K562 (cell line): ENCODE measurements around the gene SCTR. TPM values are rescaled to one million over a fixed set of nuclear protein-coding genes. Genes with fewer than 3 reads are reported as not detected.
A peak's percentile ranks its signal among the peaks of the same experiment; 100 is the strongest.

ENCODE experiments used
- PHB ChIP-seq: fragments of 250-450 bp; sonication (Bioruptor Pico); IDR thresholded peaks from 2 replicates; pipeline ENCODE4 v1.5.0; 2021
- PTBP1 ChIP-seq: fragments of 200-400 bp; formaldehyde crosslinking; IDR thresholded peaks from 2 replicates; pipeline ENCODE4 v1.6.1; 2017; ENCODE audit warnings: low read depth, low read length
- RERE ChIP-seq: sonication (generic); formaldehyde crosslinking; IDR thresholded peaks from 2 replicates; pipeline ENCODE4 v1.8.0; 2023; ENCODE audit warnings: missing genetic modification reagents, mild to moderate bottlenecking, borderline replicate concordance
- SRSF9 ChIP-seq: fragments of 200-400 bp; formaldehyde crosslinking; IDR thresholded peaks from 2 replicates; pipeline ENCODE4 v1.6.1; 2017; ENCODE audit warnings: low read depth, low read length, borderline replicate concordance
- TFAP4 ChIP-seq: sonication (generic); formaldehyde crosslinking; IDR thresholded peaks from 2 replicates; pipeline ENCODE4 v1.8.0; 2022; ENCODE audit warnings: missing genetic modification reagents, mild to moderate bottlenecking, moderate library complexity, borderline replicate concordance
- ZBTB9 ChIP-seq: fragments of 450-650 bp; formaldehyde crosslinking; IDR thresholded peaks from 2 replicates; pipeline ENCODE4 v1.4.0; 2020; ENCODE audit warnings: mild to moderate bottlenecking, moderate library complexity
- ZNF212 ChIP-seq: fragments of 450-650 bp; formaldehyde crosslinking; IDR thresholded peaks from 2 replicates; pipeline ENCODE4 v1.4.0; 2020; ENCODE audit warnings: mild to moderate bottlenecking
- polyA plus RNA-seq, 8 experiments: library from polyadenylated mRNA; depleted of rRNA in 4 of 8; stranded (reverse) in 5 of 8; unstranded in 3 of 8; fragments of >200 nt; fragmentation: Nextera tagmentation in 2 of 8; fragmentation: Illumina TruSeq in 1 of 8; extraction: Ambion mirVana in 2 of 8; extraction: Trizol in 1 of 8; gene quantifications; 2 replicates each; pipeline versions ENCODE4 v1.2.1 to v1.2.3, GENCODE V29; 2011 to 2014; ENCODE audit warnings: inconsistent platforms in 1 of 8, missing spikeins in 1 of 8
- total RNA-seq, 7 experiments: library from RNA; depleted of rRNA in 6 of 7; stranded (reverse); fragments of >200 nt in 6 of 7; fragmentation: Illumina TruSeq in 2 of 7; extraction: Trizol in 2 of 7; gene quantifications; 2 replicates each; pipeline versions ENCODE4 v1.2.1 to v1.2.3, GENCODE V29; 2011 to 2021; ENCODE audit warnings: low replicate concordance in 1 of 7
- TF ChIP-seq, protein P1 (sequence below): fragments of 250-450 bp; sonication (Bioruptor Pico); IDR thresholded peaks from 2 replicates; pipeline ENCODE4 v1.4.0; 2020; ENCODE audit warnings: mild to moderate bottlenecking, moderate library complexity
- TF ChIP-seq, protein P2 (sequence below): fragments of 450-650 bp; formaldehyde crosslinking; IDR thresholded peaks from 2 replicates; pipeline ENCODE4 v1.4.0; 2022; ENCODE audit warnings: missing genetic modification characterization
- TF ChIP-seq, protein P3 (sequence below): fragments of 450-650 bp; formaldehyde crosslinking; IDR thresholded peaks from 2 replicates; pipeline ENCODE4 v1.4.0; 2022; ENCODE audit warnings: missing genetic modification characterization
- TF ChIP-seq, protein P4 (sequence below), 2 experiments: fragments of 450-650 bp in 1 of 2; sonication (generic) in 1 of 2; formaldehyde crosslinking; conservative IDR thresholded peaks; 2 replicates each; pipeline versions ENCODE4 v1.4.0 to v1.8.1; 2020 to 2022; ENCODE audit warnings: mild to moderate bottlenecking in 1 of 2, missing genetic modification reagents in 1 of 2

Gene SCTR
- total and polyA plus RNA-seq, 9 of the 15 experiments (the other 6 are each of a cell fraction or from before 2014, with no cell fraction given), result not detected

GRCh38 chr2:119431155-119431975 is 92.9 kb downstream of the SCTR start, which contains the start of gene TMEM37 (continued):
- TF ChIP-seq, protein P1, sequence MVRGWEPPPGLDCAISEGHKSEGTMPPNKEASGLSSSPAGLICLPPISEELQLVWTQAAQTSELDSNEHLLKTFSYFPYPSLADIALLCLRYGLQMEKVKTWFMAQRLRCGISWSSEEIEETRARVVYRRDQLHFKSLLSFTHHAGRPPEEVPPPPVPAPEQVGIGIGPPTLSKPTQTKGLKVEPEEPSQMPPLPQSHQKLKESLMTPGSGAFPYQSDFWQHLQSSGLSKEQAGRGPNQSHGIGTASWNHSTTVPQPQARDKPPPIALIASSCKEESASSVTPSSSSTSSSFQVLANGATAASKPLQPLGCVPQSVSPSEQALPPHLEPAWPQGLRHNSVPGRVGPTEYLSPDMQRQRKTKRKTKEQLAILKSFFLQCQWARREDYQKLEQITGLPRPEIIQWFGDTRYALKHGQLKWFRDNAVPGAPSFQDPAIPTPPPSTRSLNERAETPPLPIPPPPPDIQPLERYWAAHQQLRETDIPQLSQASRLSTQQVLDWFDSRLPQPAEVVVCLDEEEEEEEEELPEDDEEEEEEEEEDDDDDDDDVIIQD (CRISPR knock-in tag), result no peak
- TF ChIP-seq, protein P2, sequence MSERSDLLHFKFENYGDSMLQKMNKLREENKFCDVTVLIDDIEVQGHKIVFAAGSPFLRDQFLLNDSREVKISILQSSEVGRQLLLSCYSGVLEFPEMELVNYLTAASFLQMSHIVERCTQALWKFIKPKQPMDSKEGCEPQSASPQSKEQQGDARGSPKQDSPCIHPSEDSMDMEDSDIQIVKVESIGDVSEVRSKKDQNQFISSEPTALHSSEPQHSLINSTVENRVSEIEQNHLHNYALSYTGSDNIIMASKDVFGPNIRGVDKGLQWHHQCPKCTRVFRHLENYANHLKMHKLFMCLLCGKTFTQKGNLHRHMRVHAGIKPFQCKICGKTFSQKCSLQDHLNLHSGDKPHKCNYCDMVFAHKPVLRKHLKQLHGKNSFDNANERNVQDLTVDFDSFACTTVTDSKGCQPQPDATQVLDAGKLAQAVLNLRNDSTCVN (CRISPR knock-in tag), result no peak
- TF ChIP-seq RERE (CRISPR knock-in tag) (no peak), PHB (no peak), ZNF212 (no peak), ZBTB9 (peak; percentile 58; the same call in 1 of the 2 replicates), PTBP1 (no peak), SRSF9 (no peak), TFAP4 (CRISPR knock-in tag) (peak; percentile 58; the same call in 1 of the 2 replicates)
- TF ChIP-seq, protein P3, sequence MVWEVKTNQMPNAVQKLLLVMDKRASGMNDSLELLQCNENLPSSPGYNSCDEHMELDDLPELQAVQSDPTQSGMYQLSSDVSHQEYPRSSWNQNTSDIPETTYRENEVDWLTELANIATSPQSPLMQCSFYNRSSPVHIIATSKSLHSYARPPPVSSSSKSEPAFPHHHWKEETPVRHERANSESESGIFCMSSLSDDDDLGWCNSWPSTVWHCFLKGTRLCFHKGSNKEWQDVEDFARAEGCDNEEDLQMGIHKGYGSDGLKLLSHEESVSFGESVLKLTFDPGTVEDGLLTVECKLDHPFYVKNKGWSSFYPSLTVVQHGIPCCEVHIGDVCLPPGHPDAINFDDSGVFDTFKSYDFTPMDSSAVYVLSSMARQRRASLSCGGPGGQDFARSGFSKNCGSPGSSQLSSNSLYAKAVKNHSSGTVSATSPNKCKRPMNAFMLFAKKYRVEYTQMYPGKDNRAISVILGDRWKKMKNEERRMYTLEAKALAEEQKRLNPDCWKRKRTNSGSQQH (CRISPR knock-in tag), result no peak
- TF ChIP-seq, protein P4, sequence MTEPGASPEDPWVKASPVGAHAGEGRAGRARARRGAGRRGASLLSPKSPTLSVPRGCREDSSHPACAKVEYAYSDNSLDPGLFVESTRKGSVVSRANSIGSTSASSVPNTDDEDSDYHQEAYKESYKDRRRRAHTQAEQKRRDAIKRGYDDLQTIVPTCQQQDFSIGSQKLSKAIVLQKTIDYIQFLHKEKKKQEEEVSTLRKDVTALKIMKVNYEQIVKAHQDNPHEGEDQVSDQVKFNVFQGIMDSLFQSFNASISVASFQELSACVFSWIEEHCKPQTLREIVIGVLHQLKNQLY (CRISPR knock-in tag; conservative IDR thresholded peaks at IDR 0.05), result no peak
